HepG2 (cell line): Measurements from ENCODE around the gene APLP1. TPM values are rescaled to one million over a fixed set of nuclear protein-coding genes. Genes with fewer than 3 reads are reported as not detected.
A peak's percentile ranks its signal among the peaks of the same experiment; 100 is the strongest.

Experiments
- FOXP1 ChIP-seq, 2 experiments: fragments of 450-650 bp in 1 of 2; IDR thresholded peaks; 2 replicates each; pipeline ENCODE4 v1.6.1; 2017 to 2018; ENCODE audit warnings: antibody characterized with exemption in 1 of 2
- GABPA ChIP-seq, 2 experiments: IDR thresholded peaks; 2 replicates each; pipeline ENCODE4 v1.6.1; 2011 to 2016; ENCODE audit warnings: low read depth in 2 of 2, low read length in 1 of 2, missing biosample characterization in 1 of 2, missing genetic modification characterization in 1 of 2
- HCFC1 ChIP-seq: fragments of 150-350 bp; IDR thresholded peaks from 2 replicates; pipeline ENCODE4 v1.6.1; 2014; ENCODE audit warnings: low read depth, low read length
- HMGA1 ChIP-seq: sonication (generic); formaldehyde crosslinking; conservative IDR thresholded peaks from 2 replicates; pipeline ENCODE4 v1.4.0; 2020; ENCODE audit warnings: missing genetic modification reagents
- IKZF5 ChIP-seq: IDR thresholded peaks from 2 replicates; pipeline ENCODE4 v1.6.1; 2018; ENCODE audit warnings: missing genetic modification reagents, mild to moderate bottlenecking, missing compliant biosample characterization
- ISX ChIP-seq: sonication (generic); formaldehyde crosslinking; conservative IDR thresholded peaks from 2 replicates; pipeline ENCODE4 v1.5.0; 2020; ENCODE audit warnings: missing genetic modification reagents
- JUNB ChIP-seq: sonication (generic); formaldehyde crosslinking; IDR thresholded peaks from 2 replicates; pipeline ENCODE4 v1.8.0; 2022; ENCODE audit warnings: missing genetic modification reagents, mild to moderate bottlenecking, borderline replicate concordance
- KMT2B ChIP-seq: IDR thresholded peaks from 2 replicates; pipeline ENCODE4 v1.6.1; 2016; ENCODE audit warnings: missing genetic modification reagents, missing compliant biosample characterization
- MAZ ChIP-seq, 2 experiments: sonication (generic) in 1 of 2; formaldehyde crosslinking in 1 of 2; IDR thresholded peaks; 2 replicates each; pipeline versions ENCODE4 v1.5.0 to v1.6.1; 2012 to 2020; ENCODE audit warnings: low read depth in 2 of 2, mild to moderate bottlenecking in 2 of 2, borderline replicate concordance in 1 of 2, improper control_type of control experiment in 1 of 2, low read length in 1 of 2, missing genetic modification reagents in 1 of 2, moderate library complexity in 1 of 2
- PCBP1 ChIP-seq: fragments of 200-400 bp; formaldehyde crosslinking; IDR thresholded peaks from 2 replicates; pipeline ENCODE4 v1.6.1; 2017; ENCODE audit warnings: mild to moderate bottlenecking, low read depth, low read length, borderline replicate concordance
- RBFOX2 ChIP-seq: fragments of 200-400 bp; formaldehyde crosslinking; IDR thresholded peaks from 2 replicates; pipeline ENCODE4 v1.6.1; 2017; ENCODE audit warnings: low read depth, mild to moderate bottlenecking, low read length
- SAP130 ChIP-seq: IDR thresholded peaks from 2 replicates; pipeline ENCODE4 v1.6.1; 2016; ENCODE audit warnings: low read depth
- SNAI1 ChIP-seq: sonication (generic); formaldehyde crosslinking; IDR thresholded peaks from 2 replicates; pipeline ENCODE4 v1.5.0; 2020; ENCODE audit warnings: mild to moderate bottlenecking, missing genetic modification reagents, borderline replicate concordance
- SP4 ChIP-seq: sonication (generic); formaldehyde crosslinking; IDR thresholded peaks from 2 replicates; pipeline ENCODE4 v1.8.1; 2023; ENCODE audit warnings: mild to moderate bottlenecking, missing genetic modification reagents
- TBX2 ChIP-seq: sonication (generic); formaldehyde crosslinking; IDR thresholded peaks from 2 replicates; pipeline ENCODE4 v1.5.0; 2020; ENCODE audit warnings: missing genetic modification reagents, mild to moderate bottlenecking, borderline replicate concordance
- TEF ChIP-seq: sonication (generic); formaldehyde crosslinking; IDR thresholded peaks from 2 replicates; pipeline ENCODE4 v1.5.0; 2020; ENCODE audit warnings: missing genetic modification reagents
- YEATS2 ChIP-seq: sonication (generic); formaldehyde crosslinking; IDR thresholded peaks from 2 replicates; pipeline ENCODE4 v1.4.0; 2020; ENCODE audit warnings: missing genetic modification reagents, borderline replicate concordance
- ZBTB25 ChIP-seq: IDR thresholded peaks from 2 replicates; pipeline ENCODE4 v1.6.1; 2018; ENCODE audit warnings: missing genetic modification reagents
- ZNF563 ChIP-seq: sonication (generic); formaldehyde crosslinking; IDR thresholded peaks from 2 replicates; pipeline ENCODE4 v1.8.0; 2022; ENCODE audit warnings: mild to moderate bottlenecking, moderate library complexity, missing genetic modification reagents
- ZNF788 ChIP-seq: sonication (generic); formaldehyde crosslinking; IDR thresholded peaks from 2 replicates; pipeline ENCODE4 v1.5.0; 2020; ENCODE audit warnings: mild to moderate bottlenecking, missing genetic modification reagents, borderline replicate concordance
- ZNF816 ChIP-seq: sonication (generic); formaldehyde crosslinking; IDR thresholded peaks from 2 replicates; pipeline ENCODE4 v1.8.0; 2022; ENCODE audit warnings: missing genetic modification reagents, mild to moderate bottlenecking, borderline replicate concordance
- ZSCAN12 ChIP-seq: sonication (generic); formaldehyde crosslinking; IDR thresholded peaks from 2 replicates; pipeline ENCODE4 v1.9.0; 2021; ENCODE audit warnings: mild to moderate bottlenecking, missing genetic modification reagents
- polyA plus RNA-seq, 8 experiments: library from polyadenylated mRNA; depleted of rRNA in 3 of 8; stranded (reverse) in 7 of 8; unstranded in 1 of 8; fragments of >200 nt; fragmentation: Illumina TruSeq in 4 of 8; extraction: Trizol in 4 of 8; gene quantifications; 2 replicates each; pipeline versions ENCODE4 v1.2.1 to v1.2.3, GENCODE V29; 2011 to 2016; ENCODE audit warnings: low read depth in 4 of 8, missing spikeins in 1 of 8, mixed read lengths in 1 of 8; ENCODE audit not compliant: insufficient read depth in 1 of 8
- total RNA-seq, 5 experiments: library from RNA; depleted of rRNA; stranded (reverse); fragments of >200 nt; fragmentation: Illumina TruSeq; extraction: Trizol; gene quantifications; 2 replicates each; pipeline ENCODE4 v1.2.3, GENCODE V29; 2016; ENCODE audit warnings: low read depth in 1 of 5
- TF ChIP-seq, protein P1 (sequence below): sonication (generic); formaldehyde crosslinking; IDR thresholded peaks from 2 replicates; pipeline ENCODE4 v1.5.0; 2020; ENCODE audit warnings: missing genetic modification reagents, mild to moderate bottlenecking, borderline replicate concordance
- TF ChIP-seq, protein P2 (sequence below): sonication (generic); formaldehyde crosslinking; IDR thresholded peaks from 2 replicates; pipeline ENCODE4 v1.5.0; 2020; ENCODE audit warnings: mild to moderate bottlenecking, missing genetic modification reagents

APLP1 gene
- total and polyA plus RNA-seq, 2 of the 13 experiments (the other 11 are each of a cell fraction or from before 2014, with no cell fraction given), result 2.0 to 2.9 TPM

DNA sequence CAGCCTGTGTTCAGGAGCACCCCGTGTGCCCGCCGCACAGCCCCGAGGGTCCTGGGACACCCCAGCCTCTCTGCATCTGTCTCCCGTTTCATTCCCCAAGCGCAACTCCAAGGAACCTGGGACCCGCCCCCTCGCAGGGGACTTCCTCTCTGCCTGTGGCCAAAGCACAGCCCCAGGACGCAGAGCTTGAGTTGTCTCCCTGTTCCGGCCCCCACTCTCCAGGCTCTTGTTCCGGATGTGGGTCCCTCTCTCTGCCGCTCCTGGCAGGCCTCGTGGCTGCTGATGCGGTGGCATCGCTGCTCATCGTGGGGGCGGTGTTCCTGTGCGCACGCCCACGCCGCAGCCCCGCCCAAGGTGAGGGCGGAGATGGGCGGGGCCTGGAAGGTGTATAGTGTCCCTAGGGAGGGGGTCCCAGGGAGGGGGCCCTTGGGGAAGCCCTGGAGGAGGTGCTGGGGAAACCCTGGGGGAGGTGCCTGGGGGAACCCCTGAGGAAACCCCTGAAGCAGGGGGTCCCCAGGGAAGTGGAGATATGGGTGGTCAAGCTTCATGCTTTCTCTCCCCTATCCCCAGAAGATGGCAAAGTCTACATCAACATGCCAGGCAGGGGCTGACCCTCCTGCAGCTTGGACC lies 35.3 kb downstream of the APLP1 start (continued):
- TF ChIP-seq, protein P1, sequence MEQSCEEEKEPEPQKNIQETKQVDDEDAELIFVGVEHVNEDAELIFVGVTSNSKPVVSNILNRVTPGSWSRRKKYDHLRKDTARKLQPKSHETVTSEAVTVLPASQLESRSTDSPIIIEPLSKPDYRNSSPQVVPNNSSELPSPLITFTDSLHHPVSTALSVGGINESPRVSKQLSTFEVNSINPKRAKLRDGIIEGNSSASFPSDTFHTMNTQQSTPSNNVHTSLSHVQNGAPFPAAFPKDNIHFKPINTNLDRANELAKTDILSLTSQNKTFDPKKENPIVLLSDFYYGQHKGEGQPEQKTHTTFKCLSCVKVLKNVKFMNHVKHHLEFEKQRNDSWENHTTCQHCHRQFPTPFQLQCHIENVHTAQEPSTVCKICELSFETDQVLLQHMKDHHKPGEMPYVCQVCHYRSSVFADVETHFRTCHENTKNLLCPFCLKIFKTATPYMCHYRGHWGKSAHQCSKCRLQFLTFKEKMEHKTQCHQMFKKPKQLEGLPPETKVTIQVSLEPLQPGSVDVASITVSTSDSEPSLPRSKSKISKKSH (CRISPR knock-in tag), result no peak
- TF ChIP-seq MAZ (IDR thresholded peaks at IDR 0.05; ENCODE audit: borderline replicate concordance, low read depth, low read length) (no peak), MAZ (CRISPR knock-in tag; IDR thresholded peaks at IDR 0.05; ENCODE audit: low read depth) (peak; percentile 58; the same call in 1 of the 2 replicates), TBX2 (CRISPR knock-in tag) (peak; percentile 28; the same call in 1 of the 2 replicates), ZNF563 (CRISPR knock-in tag) (no peak), HMGA1 (no peak), ZNF816 (CRISPR knock-in tag) (no peak), HCFC1 (no peak), TEF (no peak), KMT2B (CRISPR knock-in tag) (no peak), JUNB (CRISPR knock-in tag) (no peak), SP4 (CRISPR knock-in tag) (0 out of 2 replicates have a peak, but pooled peaks have one; percentile 23), ZBTB25 (CRISPR knock-in tag) (no peak), FOXP1 (IDR thresholded peaks at IDR 0.05) (no peak), FOXP1 (CRISPR knock-in tag; IDR thresholded peaks at IDR 0.05) (no peak), ZNF788 (CRISPR knock-in tag) (peak; percentile 23; the same call in 1 of the 2 replicates), ISX (CRISPR knock-in tag) (no peak), IKZF5 (CRISPR knock-in tag) (0 out of 2 replicates have a peak, but pooled peaks have one; percentile 13), RBFOX2 (0 out of 2 replicates have a peak, but pooled peaks have one; percentile 17), YEATS2 (CRISPR knock-in tag) (peak; percentile 69; the same call in 1 of the 2 replicates), GABPA (IDR thresholded peaks at IDR 0.05; ENCODE audit: low read depth, low read length) (peak; percentile 36), GABPA (CRISPR knock-in tag; IDR thresholded peaks at IDR 0.05; ENCODE audit: low read depth) (peak; percentile 78), ZSCAN12 (CRISPR knock-in tag) (no peak), PCBP1 (no peak), SAP130 (CRISPR knock-in tag) (peak; percentile 79), SNAI1 (CRISPR knock-in tag) (no peak)
- TF ChIP-seq, protein P2, sequence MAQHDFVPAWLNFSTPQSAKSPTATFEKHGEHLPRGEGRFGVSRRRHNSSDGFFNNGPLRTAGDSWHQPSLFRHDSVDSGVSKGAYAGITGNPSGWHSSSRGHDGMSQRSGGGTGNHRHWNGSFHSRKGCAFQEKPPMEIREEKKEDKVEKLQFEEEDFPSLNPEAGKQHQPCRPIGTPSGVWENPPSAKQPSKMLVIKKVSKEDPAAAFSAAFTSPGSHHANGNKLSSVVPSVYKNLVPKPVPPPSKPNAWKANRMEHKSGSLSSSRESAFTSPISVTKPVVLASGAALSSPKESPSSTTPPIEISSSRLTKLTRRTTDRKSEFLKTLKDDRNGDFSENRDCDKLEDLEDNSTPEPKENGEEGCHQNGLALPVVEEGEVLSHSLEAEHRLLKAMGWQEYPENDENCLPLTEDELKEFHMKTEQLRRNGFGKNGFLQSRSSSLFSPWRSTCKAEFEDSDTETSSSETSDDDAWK (CRISPR knock-in tag), result no peak
